Measurements from ENCODE around the gene THEMIS.
"Not testable (repeated sequence)": the region's sequence is repeated elsewhere in the genome, so short reads cannot be mapped to it uniquely, and the experiment has no call there.

Gene THEMIS

GRCh38 chr6:127893541-127893940, 7.3 kb downstream of the THEMIS start:
- FAIRE-seq (no peak), DNase-seq (ENCODE audit: insufficient read length, low spot score) (no peak)
- TF ChIP-seq, protein P1, sequence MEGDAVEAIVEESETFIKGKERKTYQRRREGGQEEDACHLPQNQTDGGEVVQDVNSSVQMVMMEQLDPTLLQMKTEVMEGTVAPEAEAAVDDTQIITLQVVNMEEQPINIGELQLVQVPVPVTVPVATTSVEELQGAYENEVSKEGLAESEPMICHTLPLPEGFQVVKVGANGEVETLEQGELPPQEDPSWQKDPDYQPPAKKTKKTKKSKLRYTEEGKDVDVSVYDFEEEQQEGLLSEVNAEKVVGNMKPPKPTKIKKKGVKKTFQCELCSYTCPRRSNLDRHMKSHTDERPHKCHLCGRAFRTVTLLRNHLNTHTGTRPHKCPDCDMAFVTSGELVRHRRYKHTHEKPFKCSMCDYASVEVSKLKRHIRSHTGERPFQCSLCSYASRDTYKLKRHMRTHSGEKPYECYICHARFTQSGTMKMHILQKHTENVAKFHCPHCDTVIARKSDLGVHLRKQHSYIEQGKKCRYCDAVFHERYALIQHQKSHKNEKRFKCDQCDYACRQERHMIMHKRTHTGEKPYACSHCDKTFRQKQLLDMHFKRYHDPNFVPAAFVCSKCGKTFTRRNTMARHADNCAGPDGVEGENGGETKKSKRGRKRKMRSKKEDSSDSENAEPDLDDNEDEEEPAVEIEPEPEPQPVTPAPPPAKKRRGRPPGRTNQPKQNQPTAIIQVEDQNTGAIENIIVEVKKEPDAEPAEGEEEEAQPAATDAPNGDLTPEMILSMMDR (IDR thresholded peaks at IDR 0.05; ENCODE audit: insufficient read depth, missing control alignments), result no peak

GRCh38 chr6:127891731-127892326, 9.0 kb downstream of the THEMIS start:
- TF ChIP-seq, protein P1 (IDR thresholded peaks at IDR 0.05; ENCODE audit: insufficient read depth, missing control alignments), result no peak
- DNase-seq (ENCODE audit: insufficient read length, low spot score) (no peak), FAIRE-seq (no peak)

DNA sequence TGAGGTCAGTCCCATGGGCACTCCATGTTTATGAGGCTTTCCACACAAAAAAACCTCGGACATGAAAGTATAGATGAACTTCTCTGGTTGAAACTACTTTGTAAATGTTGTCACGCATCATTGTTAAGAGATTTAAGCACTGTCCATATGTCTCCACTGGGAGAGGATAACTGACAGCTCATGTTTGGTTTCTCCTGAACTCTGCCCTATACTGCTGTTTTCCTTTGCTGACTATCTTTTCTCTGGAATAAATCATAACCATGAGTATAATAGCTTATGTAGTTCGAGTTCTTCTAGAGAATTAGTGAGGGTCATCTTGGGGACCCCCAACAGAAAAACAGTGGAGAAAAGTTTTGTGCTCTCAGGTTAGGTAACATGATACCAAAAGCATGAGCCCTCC, 14.3 kb downstream of the THEMIS start:
- FAIRE-seq (no peak), DNase-seq (ENCODE audit: insufficient read length, low spot score) (no peak)
- TF ChIP-seq, protein P1 (IDR thresholded peaks at IDR 0.05; ENCODE audit: insufficient read depth, missing control alignments), result no peak

- TF ChIP-seq, protein P1 (IDR thresholded peaks at IDR 0.05; ENCODE audit: insufficient read depth, missing control alignments), result no peak
- DNase-seq (ENCODE audit: insufficient read length, low spot score) (no peak), FAIRE-seq (no peak)
Measured at GRCh38 chr6:127884134-127884533, 16.7 kb downstream of the THEMIS start.

GRCh38 chr6:127881949-127882348, 18.9 kb downstream of the THEMIS start:
- DNase-seq (ENCODE audit: insufficient read length, low spot score); FAIRE-seq: not testable (repeated sequence)

DNA sequence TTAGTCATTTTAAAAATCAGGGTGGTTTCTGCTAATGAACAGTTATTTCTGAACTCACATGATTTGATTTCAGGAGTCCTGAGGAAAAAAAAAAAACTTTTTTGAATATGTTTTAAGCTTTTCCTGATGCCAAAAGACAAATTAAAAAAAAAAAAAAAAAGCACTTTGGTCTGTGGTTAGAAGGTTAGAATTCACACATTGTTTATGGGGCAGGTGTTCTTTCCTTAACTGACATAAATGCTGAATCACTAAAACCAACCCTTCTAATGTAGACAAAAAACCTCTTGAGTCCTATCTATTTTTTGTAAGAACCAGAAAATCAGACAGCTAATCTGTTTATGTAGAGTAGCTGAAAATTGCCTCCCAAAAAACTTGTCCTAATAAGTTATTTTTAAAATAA, 20.4 kb downstream of the THEMIS start:
- FAIRE-seq (no peak), DNase-seq (ENCODE audit: insufficient read length, low spot score) (no peak)
- TF ChIP-seq, protein P1 (IDR thresholded peaks at IDR 0.05; ENCODE audit: insufficient read depth, missing control alignments), result no peak

DNA sequence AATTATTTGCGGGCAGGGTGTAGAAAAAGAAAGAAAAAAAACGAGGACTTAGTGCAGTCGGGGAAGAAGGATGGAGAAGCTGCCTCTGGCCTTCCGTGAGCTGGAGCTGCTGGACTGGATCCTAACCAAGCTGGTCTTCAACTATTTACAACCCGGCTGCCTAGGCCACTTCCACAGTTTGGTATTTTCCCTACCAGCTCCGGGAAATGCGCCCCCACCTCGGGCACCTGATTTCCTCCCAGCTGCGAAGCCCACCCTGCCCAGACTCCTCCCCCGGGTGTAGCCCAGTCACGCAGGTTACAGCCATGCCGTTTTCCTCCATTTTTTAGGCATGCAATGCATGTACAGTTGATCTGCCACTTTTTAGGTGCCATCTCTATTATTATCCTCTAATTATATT, 21.2 kb downstream of the THEMIS start:
- DNase-seq (ENCODE audit: insufficient read length, low spot score) (no peak), FAIRE-seq (no peak)
- TF ChIP-seq, protein P1 (IDR thresholded peaks at IDR 0.05; ENCODE audit: insufficient read depth, missing control alignments), result no peak

GRCh38 chr6:127878115-127878514, 22.7 kb downstream of the THEMIS start:
- DNase-seq (ENCODE audit: insufficient read length, low spot score) (no peak), FAIRE-seq (no peak)
- TF ChIP-seq, protein P1 (IDR thresholded peaks at IDR 0.05; ENCODE audit: insufficient read depth, missing control alignments), result no peak
